HG03432 (cell line): ENCODE data around the gene NOS1AP.
"Not testable (repeated sequence)": the region's sequence is repeated elsewhere in the genome, so short reads cannot be mapped to it uniquely, and the experiment has no call there.

ENCODE experiments used
- ATAC-seq: cut with Tn5 transposase; IDR thresholded peaks from one replicate; pipeline ENCODE4 v1.9.1; 2021; ENCODE audit warnings: mild to moderate bottlenecking, moderate library complexity; ENCODE audit not compliant: unreplicated experiment

NOS1AP gene

GRCh38 chr1:162069334-162070093 lies at the start of gene NOS1AP:
NOS1AP (plus strand) TSS chr1:162069691; CDS start chr1:162070178, 487 bp downstream.
- peak; percentile 99 for ATAC-seq

- no peak for ATAC-seq
Observed at GRCh38 chr1:162020150-162020549, 49.3 kb upstream of the NOS1AP start.

GRCh38 chr1:162021124-162021523 lies 48.4 kb upstream of the NOS1AP start:
- no peak for ATAC-seq

- ATAC-seq: no peak
Observed at GRCh38 chr1:162022626-162023025, 46.9 kb upstream of the NOS1AP start.

- no peak for ATAC-seq
Observed at GRCh38 chr1:162023181-162023546, 46.3 kb upstream of the NOS1AP start.

- peak; percentile 70 for ATAC-seq
Observed at GRCh38 chr1:162023547-162024501, 45.7 kb upstream of the NOS1AP start, which contains the start of gene OLFML2B. OLFML2B (minus strand) TSS chr1:162023869; CDS start chr1:162023430, 439 bp downstream.

- no peak for ATAC-seq
Observed at GRCh38 chr1:162025541-162025940, 44.0 kb upstream of the NOS1AP start.

GRCh38 chr1:162026881-162027280 lies 42.6 kb upstream of the NOS1AP start:
- no peak for ATAC-seq

GRCh38 chr1:162028726-162029125 lies 40.8 kb upstream of the NOS1AP start:
- ATAC-seq: peak; percentile 73

- no peak for ATAC-seq
Observed at GRCh38 chr1:162029157-162029556, 40.3 kb upstream of the NOS1AP start.

GRCh38 chr1:162030759-162031280 lies 38.7 kb upstream of the NOS1AP start:
- no peak for ATAC-seq

- no peak for ATAC-seq
Observed at GRCh38 chr1:162033428-162033827, 36.1 kb upstream of the NOS1AP start.

GRCh38 chr1:162035241-162035640 lies 34.2 kb upstream of the NOS1AP start:
- ATAC-seq: no peak

- no peak for ATAC-seq
Observed at GRCh38 chr1:162036163-162036562, 33.3 kb upstream of the NOS1AP start.

- no peak for ATAC-seq
Observed at GRCh38 chr1:162038624-162039023, 30.9 kb upstream of the NOS1AP start.

- no peak for ATAC-seq
Observed at GRCh38 chr1:162040001-162040400, 29.5 kb upstream of the NOS1AP start.

GRCh38 chr1:162040657-162041056 lies 28.8 kb upstream of the NOS1AP start:
- ATAC-seq: no peak

GRCh38 chr1:162042361-162042760 lies 27.1 kb upstream of the NOS1AP start:
- no peak for ATAC-seq

GRCh38 chr1:162046921-162047320 lies 22.6 kb upstream of the NOS1AP start:
- no peak for ATAC-seq

GRCh38 chr1:162053949-162054348 lies 15.5 kb upstream of the NOS1AP start:
- ATAC-seq: not testable (repeated sequence)

- ATAC-seq: no peak
Observed at GRCh38 chr1:162055062-162055461, 14.4 kb upstream of the NOS1AP start.
